ENCODE data around the gene RHOD.

Gene RHOD, protein sequence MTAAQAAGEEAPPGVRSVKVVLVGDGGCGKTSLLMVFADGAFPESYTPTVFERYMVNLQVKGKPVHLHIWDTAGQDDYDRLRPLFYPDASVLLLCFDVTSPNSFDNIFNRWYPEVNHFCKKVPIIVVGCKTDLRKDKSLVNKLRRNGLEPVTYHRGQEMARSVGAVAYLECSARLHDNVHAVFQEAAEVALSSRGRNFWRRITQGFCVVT

DNA sequence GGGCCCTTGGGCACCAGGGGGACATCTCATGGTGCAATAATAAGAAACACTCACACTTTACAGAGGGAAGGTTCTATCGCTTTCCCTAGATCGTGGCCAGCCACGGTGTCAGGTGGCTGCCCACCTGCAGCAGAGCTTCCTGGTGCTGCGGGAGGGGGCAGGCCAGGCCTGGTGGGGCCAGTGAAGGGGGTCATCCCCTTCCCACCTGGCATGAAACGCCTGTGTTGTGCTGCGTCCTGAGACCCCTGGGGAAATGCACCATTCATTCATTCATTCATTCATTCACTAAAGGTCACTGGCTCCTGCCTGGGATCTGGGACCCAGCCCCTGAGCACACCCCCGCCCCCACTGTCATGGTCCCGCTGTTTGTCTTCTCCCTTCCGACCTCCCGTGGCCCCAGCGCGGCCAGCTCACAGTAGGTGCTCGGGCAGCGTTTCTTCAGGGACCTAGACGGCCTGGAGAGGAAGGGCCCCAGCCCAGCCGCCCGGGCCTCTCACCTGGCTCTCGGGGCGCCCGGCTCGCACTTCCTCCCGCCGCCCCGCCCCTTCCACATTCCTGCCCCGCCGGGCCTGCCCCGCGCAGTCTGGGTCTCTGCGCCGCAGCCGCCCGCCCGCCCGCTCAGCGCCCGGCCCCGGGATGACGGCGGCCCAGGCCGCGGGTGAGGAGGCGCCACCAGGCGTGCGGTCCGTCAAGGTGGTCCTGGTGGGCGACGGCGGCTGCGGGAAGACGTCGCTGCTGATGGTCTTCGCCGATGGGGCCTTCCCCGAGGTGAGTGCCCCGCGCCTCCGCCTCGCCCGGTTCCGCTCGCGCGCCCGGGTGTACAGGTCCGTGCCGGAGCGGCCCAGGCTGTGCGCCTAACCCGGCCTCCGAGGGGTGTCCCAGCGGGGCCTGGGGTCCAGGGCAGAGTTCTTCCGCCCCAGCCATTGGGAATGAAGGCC is at the start of gene RHOD:
Gene RHOD, plus strand, starts transcription at position 581 of the 938 bp plus-strand sequence. Its CDS starts 56 bp downstream, at position 637.
- TF ChIP-seq, protein P1, sequence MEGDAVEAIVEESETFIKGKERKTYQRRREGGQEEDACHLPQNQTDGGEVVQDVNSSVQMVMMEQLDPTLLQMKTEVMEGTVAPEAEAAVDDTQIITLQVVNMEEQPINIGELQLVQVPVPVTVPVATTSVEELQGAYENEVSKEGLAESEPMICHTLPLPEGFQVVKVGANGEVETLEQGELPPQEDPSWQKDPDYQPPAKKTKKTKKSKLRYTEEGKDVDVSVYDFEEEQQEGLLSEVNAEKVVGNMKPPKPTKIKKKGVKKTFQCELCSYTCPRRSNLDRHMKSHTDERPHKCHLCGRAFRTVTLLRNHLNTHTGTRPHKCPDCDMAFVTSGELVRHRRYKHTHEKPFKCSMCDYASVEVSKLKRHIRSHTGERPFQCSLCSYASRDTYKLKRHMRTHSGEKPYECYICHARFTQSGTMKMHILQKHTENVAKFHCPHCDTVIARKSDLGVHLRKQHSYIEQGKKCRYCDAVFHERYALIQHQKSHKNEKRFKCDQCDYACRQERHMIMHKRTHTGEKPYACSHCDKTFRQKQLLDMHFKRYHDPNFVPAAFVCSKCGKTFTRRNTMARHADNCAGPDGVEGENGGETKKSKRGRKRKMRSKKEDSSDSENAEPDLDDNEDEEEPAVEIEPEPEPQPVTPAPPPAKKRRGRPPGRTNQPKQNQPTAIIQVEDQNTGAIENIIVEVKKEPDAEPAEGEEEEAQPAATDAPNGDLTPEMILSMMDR (IDR thresholded peaks at IDR 0.05), result no peak

DNA sequence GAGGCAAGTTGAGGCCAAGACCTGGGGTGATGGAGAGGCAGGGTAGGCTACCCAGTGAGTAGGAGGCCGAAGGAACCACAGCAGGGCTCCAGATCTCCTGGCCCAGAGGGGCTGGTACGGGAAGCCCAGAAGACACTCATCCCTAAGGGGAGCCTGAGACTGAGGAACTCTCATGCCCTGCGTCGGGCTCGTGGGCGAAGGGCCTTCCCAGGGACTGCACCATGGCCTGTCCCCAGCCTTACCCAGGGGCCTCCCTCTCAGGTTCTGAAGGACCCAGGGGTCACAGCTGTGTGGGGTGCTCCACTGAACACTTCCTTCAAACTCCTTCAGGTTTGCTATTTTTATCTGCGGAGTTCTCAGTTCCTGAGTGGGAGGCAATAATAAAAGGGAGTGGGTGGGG is 49.5 kb upstream of the RHOD start:
- TF ChIP-seq, protein P1 (IDR thresholded peaks at IDR 0.05), result no peak

DNA sequence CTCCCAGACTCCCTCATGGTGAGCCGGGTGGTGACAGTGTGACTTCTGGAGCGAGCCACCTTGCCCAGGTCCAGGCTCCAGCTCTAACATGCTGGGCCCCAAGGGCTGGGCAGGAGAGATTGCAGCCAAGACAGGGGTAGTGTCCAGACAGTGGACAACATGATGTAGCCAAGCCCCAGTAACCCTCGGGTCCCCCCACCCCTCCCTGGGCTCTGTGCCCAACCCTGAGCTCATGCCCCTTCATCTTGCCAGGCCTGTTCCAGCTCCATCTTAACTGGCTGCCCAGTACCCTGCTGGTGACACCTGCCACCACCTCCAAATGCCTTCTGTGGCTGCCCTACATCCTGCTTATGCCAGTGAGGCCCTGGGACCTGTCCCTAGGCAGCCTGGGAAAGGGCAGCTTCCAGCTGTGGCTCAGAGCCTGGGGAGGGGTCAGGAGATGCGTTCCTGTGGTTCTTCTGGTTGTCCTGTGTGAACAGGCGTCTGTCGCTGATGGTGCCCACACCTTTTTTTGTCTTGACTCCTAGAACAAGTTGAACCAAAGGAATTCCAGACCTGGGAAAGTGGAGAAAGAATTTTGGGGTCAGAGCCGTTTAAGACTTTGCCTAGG is 46.2 kb upstream of the RHOD start:
- TF ChIP-seq, protein P1 (IDR thresholded peaks at IDR 0.05), result no peak

DNA sequence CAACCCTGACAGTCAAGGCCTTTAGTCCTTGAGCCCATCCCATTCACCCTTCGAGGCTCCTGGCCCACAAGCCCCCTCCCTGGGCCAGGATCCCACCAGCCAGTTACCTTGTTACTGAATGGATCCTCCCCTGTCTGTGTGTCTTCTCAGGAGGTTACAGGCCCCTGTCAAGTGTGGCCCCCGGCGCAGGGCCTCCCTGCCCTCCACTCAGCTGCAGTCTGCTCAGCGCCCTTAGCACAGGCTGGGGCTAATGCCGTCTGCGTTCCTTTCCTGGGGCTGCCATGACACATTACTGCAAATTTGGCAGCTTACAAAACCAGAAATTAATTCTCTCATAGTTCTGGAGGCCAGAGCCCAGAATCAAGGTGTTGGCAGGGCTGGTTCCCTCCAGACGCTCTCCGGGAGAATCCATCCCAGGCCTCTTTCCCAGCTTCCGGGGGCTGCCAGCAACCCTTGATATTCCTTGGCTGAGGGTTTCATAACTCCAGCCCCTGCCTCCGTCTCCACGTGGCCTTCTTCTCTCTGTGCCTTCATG is 43.1 kb upstream of the RHOD start:
- TF ChIP-seq, protein P1 (IDR thresholded peaks at IDR 0.05), result no peak

DNA sequence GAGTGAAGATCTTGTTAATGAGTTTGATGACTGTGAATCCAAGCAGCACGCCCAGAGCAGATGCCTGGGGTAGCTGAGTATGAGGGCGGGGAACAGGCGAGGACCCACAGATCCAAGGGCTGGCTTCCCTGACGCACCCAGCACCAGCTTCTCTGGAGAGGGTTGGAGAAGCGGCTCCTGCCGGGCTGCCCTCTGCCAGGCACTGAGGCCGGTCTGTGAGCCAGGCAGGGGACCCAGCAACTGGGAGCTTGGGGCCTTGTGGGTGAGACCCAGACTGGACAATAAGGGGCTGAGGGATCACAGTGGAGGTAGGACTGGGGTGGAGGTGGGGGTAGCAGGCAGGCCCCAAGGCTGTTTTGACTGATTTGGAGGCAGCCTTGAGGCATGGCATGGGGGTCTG is 42.3 kb upstream of the RHOD start:
- TF ChIP-seq, protein P1 (IDR thresholded peaks at IDR 0.05), result no peak

DNA sequence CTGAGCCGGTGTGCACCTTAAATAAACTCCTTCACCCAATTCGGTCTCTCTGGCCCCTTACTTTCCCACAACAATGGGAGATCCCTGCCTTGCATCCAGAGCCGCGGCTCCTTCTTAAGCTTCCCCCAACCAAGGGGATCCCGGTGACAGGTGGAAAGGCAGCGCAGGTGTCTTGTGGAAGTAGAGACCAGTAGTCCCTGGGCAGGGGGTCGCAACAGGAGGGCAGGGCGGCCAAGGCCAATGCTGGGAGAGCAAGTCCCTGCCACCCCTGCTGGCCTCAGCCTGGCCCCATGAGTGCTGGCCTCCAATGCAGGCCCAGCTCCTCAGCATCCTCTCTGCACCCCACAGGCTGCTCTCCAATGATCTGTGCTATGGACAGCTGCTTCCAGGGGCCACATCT is 41.6 kb upstream of the RHOD start:
- TF ChIP-seq, protein P1 (IDR thresholded peaks at IDR 0.05), result no peak

DNA sequence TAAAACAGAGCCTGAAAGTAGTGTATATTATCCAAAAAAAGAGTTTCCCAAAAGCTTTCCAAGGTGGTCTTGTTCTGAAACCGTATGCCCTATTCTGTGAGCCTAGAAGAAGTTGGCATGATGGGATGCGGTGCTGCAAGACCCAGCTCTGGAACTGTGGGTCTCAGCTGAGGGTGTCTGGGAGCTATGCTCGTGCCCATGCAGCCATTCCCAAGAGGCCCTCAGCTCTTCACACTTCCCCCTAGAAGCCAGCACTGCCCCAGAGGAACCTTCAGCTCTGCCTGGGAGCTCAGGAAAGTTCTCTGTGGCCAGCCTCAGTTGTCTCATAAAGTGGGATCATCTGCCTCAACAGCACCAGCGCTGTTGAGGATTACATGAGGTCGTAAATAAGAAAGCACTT is 40.1 kb upstream of the RHOD start:
- TF ChIP-seq, protein P1 (IDR thresholded peaks at IDR 0.05), result no peak

Data from LNCAP (cell line).